Measurements from ENCODE around the gene GATB. TPM values are rescaled to one million over a fixed set of nuclear protein-coding genes. Genes with fewer than 3 reads are reported as not detected.

The GATB gene
- polyA plus RNA-seq, 12 donors = 19.6 to 40.3 (median 21.8) TPM; not detected in 1

DNA sequence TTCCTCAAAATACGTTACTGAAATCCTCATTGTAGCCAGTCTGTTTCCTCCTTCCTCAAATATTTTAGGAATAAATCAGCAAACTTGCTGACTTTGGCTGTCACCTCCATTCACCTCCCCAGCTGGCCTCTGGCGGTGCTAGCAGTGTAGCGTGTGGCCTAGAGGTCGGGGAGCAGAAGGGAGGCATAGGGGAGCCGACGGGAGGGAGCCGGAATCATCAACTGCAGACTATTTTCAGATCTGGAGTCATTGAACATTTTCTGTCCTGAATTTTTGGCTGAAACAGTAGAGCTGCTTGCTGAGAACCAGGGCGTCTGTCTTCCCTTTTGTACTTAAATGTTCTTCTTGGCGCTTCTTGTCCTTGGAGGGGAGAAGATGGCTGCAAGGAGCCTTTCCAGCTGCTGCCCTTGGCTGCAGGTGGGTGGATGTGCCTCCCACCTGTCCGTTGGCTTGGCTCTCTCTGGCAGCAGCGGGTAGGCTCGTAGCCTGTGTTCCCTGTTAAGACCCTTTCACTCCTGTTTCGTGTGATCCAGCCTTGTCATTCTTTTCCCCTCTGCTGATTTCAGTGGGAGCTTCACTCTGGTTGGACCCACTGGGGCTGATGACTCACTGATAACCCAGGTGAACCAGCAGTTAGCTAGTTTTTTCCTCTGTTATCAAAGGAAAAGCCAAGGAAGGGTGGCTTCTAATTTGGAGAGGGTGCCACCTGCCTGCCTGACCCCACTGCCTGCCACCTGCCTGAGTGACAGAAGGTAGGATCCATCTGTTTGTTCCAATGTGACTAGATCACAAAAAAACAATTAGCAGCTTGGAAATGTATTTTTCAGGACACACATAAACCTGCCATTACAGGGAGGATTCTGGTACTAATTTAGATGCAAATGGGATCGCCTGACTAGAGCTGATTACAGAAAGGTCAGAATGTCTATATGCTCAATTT, 135.9 kb downstream of the GATB start:
- DNase-seq = no peak

All from muscle of arm (tissue), 12 donors.